Glutamatergic neuron (in vitro differentiated cells): Measurements from ENCODE around the gene ACSM3. TPM values are rescaled to one million over a fixed set of nuclear protein-coding genes. Genes with fewer than 3 reads are reported as not detected.

Experiments
- DNase-seq: peaks from one replicate; pipeline ENCODE4 v3.0.0; 2022
- H3K27ac Mint-ChIP-seq: one replicate; pipeline ENCODE4 v1.8.0; 2020; ENCODE audit warnings: mild to moderate bottlenecking, mixed read lengths, inconsistent platforms; ENCODE audit not compliant: unreplicated experiment
- H3K27me3 Mint-ChIP-seq: one replicate; pipeline ENCODE4 v1.8.0; 2020; ENCODE audit warnings: mild to moderate bottlenecking, moderate library complexity, mixed read lengths, inconsistent platforms; ENCODE audit not compliant: unreplicated experiment
- H3K36me3 Mint-ChIP-seq: one replicate; pipeline ENCODE4 v1.8.0; 2020; ENCODE audit warnings: mild to moderate bottlenecking, mixed read lengths, inconsistent platforms; ENCODE audit not compliant: unreplicated experiment
- H3K4me1 Mint-ChIP-seq: one replicate; pipeline ENCODE4 v1.8.0; 2020; ENCODE audit warnings: mild to moderate bottlenecking, low read depth, mixed read lengths, inconsistent platforms; ENCODE audit not compliant: unreplicated experiment
- H3K4me3 Mint-ChIP-seq: one replicate; pipeline ENCODE4 v1.8.0; 2020; ENCODE audit warnings: mild to moderate bottlenecking, mixed read lengths, inconsistent platforms; ENCODE audit not compliant: unreplicated experiment
- H3K9me3 Mint-ChIP-seq: one replicate; pipeline ENCODE4 v1.8.0; 2020; ENCODE audit warnings: mild to moderate bottlenecking, moderate library complexity, mixed read lengths, inconsistent platforms; ENCODE audit not compliant: unreplicated experiment
- CTCF ChIP-seq: fragments of 200-600 bp; sonication (generic); IDR thresholded peaks from one replicate; pipeline ENCODE4 v1.5.0; 2021; ENCODE audit not compliant: partially characterized antibody, unreplicated experiment
- total RNA-seq: library from RNA; stranded (reverse); fragmentation: NEBNext Ultra II Directional; extraction: Animal tissue kit (Norgen Biotek cat#: 25700); gene quantifications from one replicate; pipeline ENCODE4 v1.2.1, GENCODE V29; 2021; ENCODE audit not compliant: unreplicated experiment

ACSM3 gene
- total RNA-seq, 1 donor from 2014 or later, result 0.91 TPM

DNA sequence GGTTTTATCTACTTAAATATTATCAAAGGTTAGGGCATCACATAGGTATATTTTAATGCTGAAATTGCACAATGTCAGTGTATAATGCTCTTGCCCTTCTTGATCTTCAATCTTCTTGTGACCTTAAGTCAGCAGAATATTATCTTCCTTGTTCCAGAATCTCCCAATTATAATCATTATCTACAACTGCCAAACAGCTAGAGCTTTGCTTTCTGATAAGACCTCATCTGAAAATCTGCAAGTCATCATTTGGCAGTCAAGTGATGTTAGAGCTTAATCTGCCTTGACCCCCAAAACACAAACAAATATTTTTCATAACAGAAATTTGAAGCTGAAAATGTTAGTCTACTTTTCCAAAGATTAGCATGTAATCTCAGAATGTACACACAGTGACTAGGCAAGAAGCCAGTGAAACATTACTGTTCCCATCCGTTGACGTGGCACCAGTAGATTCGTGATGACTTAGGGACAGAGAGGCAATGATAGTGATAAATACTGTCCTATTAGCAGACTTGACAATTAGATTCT is 62.3 kb downstream of the ACSM3 start:
- no peak overlapping the region for H3K4me3 Mint-ChIP-seq
- H3K9me3 Mint-ChIP-seq, result no peaks in the 10 kb centered on the region
- H3K27me3 Mint-ChIP-seq, result no peaks in the 10 kb centered on the region
- H3K36me3 Mint-ChIP-seq, result no peaks in the 10 kb centered on the region
- TF ChIP-seq CTCF, result no peak
- no peak for DNase-seq
- no peak overlapping the region for H3K27ac Mint-ChIP-seq
- no peaks in the 10 kb centered on the region for H3K4me1 Mint-ChIP-seq

GRCh38 chr16:20829536-20829935 is 65.7 kb downstream of the ACSM3 start:
- no peak for DNase-seq
- Mint-ChIP-seq H3K4me3 (no peak overlapping the region), H3K27me3 (no peaks in the 10 kb centered on the region), H3K9me3 (no peaks in the 10 kb centered on the region), H3K27ac (no peak overlapping the region), H3K36me3 (peaks cover 8% of the 10 kb centered on the region), H3K4me1 (no peaks in the 10 kb centered on the region)
- no peak for TF ChIP-seq CTCF

- H3K9me3 Mint-ChIP-seq, result no peaks in the 10 kb centered on the region
- no peak for DNase-seq
- no peaks in the 10 kb centered on the region for H3K27me3 Mint-ChIP-seq
- no peak overlapping the region for H3K27ac Mint-ChIP-seq
- no peak for TF ChIP-seq CTCF
- no peak overlapping the region for H3K4me3 Mint-ChIP-seq
- peaks cover 14% of the 10 kb centered on the region for H3K36me3 Mint-ChIP-seq
- H3K4me1 Mint-ChIP-seq, result no peaks in the 10 kb centered on the region
These were observed 66.6 kb downstream of the ACSM3 start for GRCh38 chr16:20830372-20830771.

DNA sequence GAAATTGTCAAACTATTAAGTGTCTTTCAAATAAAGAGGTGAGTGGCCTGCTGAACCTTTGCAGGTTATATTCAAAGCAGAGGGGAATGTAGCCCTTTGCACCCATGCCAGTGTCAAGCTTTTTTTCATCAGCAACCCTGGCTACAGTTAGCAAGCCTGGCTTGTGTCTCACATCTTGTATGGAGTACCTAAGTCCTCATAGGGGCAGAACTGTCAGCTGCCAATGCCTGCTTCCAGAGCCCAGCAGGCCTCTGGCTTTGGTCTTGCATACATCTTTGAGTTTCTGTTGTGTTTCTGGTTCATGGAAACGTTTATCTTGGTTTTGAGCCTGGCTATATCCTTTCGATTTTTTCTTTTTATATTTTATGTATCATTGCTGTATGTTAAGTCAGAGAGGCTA is 69.3 kb downstream of the ACSM3 start:
- DNase-seq, result no peak
- no peak overlapping the region for H3K4me3 Mint-ChIP-seq
- peaks cover 23% of the 10 kb centered on the region for H3K36me3 Mint-ChIP-seq
- no peaks in the 10 kb centered on the region for H3K9me3 Mint-ChIP-seq
- no peaks in the 10 kb centered on the region for H3K4me1 Mint-ChIP-seq
- no peaks in the 10 kb centered on the region for H3K27me3 Mint-ChIP-seq
- TF ChIP-seq CTCF, result no peak
- H3K27ac Mint-ChIP-seq, result no peak overlapping the region

- no peaks in the 10 kb centered on the region for H3K27me3 Mint-ChIP-seq
- no peak overlapping the region for H3K27ac Mint-ChIP-seq
- H3K9me3 Mint-ChIP-seq, result no peaks in the 10 kb centered on the region
These were observed 74.4 kb downstream of the ACSM3 start for GRCh38 chr16:20838240-20838639.

More at GRCh38 chr16:20838240-20838639, 74.4 kb downstream of the ACSM3 start:
- peaks cover 23% of the 10 kb centered on the region for H3K36me3 Mint-ChIP-seq
- no peak overlapping the region for H3K4me3 Mint-ChIP-seq
- no peak for TF ChIP-seq CTCF
- DNase-seq, result no peak
- no peaks in the 10 kb centered on the region for H3K4me1 Mint-ChIP-seq
